HepG2 (cell line): ENCODE measurements around the gene SFRP2. TPM values are rescaled to one million over a fixed set of nuclear protein-coding genes. Genes with fewer than 3 reads are reported as not detected.

Experiments used
- ATAC-seq: fragments of 200-7000 bp; cut with Tn5 transposase; 3 replicates; pipeline ENCODE4 v1.9.1; 2020; ENCODE audit warnings: mild to moderate bottlenecking, moderate library complexity
- BruUV-seq: library from RNA; stranded (reverse); fragments of 400-500 nt; replicated peaks from 2 replicates; lab custom pipeline; 2021; lab: Mats Ljungman, UMichigan
- CTCF ChIA-PET: fragments of 300-600 bp; formaldehyde crosslinking; extraction: SDS; loops from one replicate; lab custom pipeline; 2021; ENCODE audit warnings: low total read pairs, inconsistent platforms, low intra/inter-chr PET ratio; lab: Yijun Ruan, JAX
- POLR2A ChIA-PET: fragments of 350-600 bp; sonication (Branson Sonifier 250); formaldehyde crosslinking; loops from one replicate; lab custom pipeline; 2020; ENCODE audit warnings: antibody characterized with exemption, inconsistent platforms; lab: Yijun Ruan, JAX
- DNase-seq: peaks from one replicate; pipeline ENCODE4 v3.0.0-alpha.2; 2015; ENCODE audit warnings: low spot score
- FAIRE-seq: peaks from 3 replicates; lab custom pipeline; 2011; peaks lifted over from hg19 to GRCh38; lab: Jason Lieb, UNC
- H2AFZ ChIP-seq: one replicate; pipeline ENCODE4 v1.6.1; 2011; ENCODE audit warnings: low read length, inconsistent platforms
- H3K27ac ChIP-seq: fragments of 300-600 bp; 3 replicates; pipeline ENCODE4 v1.8.0; 2011; ENCODE audit warnings: mixed run types, mild to moderate bottlenecking, mixed read lengths, low read length, inconsistent platforms; ENCODE audit not compliant: insufficient read depth; ENCODE audit errors: extremely low read length
- H3K27me3 ChIP-seq, 2 experiments: fragments of 200-600 bp in 1 of 2; 2 replicates in 1 of 2; 3 replicates in 1 of 2; pipeline versions ENCODE4 v1.6.0 to v1.8.0; 2011; ENCODE audit warnings: low read length in 2 of 2, mild to moderate bottlenecking in 2 of 2, moderate library complexity in 2 of 2, inconsistent platforms in 1 of 2; ENCODE audit not compliant: insufficient read depth in 2 of 2, control insufficient read depth in 1 of 2
- H3K36me3 ChIP-seq, 2 experiments: fragments of 200-600 bp in 1 of 2; replicated peaks in 1 of 2; 2 replicates in 1 of 2; 3 replicates in 1 of 2; pipeline versions ENCODE4 v1.5.1 to v1.8.0; 2011; ENCODE audit warnings: low read length in 2 of 2, inconsistent platforms in 1 of 2; ENCODE audit not compliant: insufficient read depth in 2 of 2, control insufficient read depth in 1 of 2
- H3K4me1 ChIP-seq: 2 replicates; pipeline ENCODE4 v1.5.1; 2012; ENCODE audit warnings: low read length, inconsistent platforms; ENCODE audit not compliant: insufficient read depth
- H3K4me2 ChIP-seq: 2 replicates; pipeline ENCODE4 v1.6.0; 2011; ENCODE audit warnings: low read depth, low read length, inconsistent platforms
- H3K4me3 ChIP-seq, 3 experiments: fragments of 200-600 bp in 1 of 3; sonication (generic), shearing (Covaris generic) in 1 of 3; replicated peaks in 1 of 3; 2 replicates each; pipeline ENCODE4 v1.5.1; 2011 to 2016; ENCODE audit warnings: low read length in 3 of 3, inconsistent platforms in 2 of 3, low read depth in 2 of 3, mild to moderate bottlenecking in 2 of 3, control low read depth in 1 of 3, mixed read lengths in 1 of 3; ENCODE audit not compliant: insufficient read depth in 1 of 3
- H3K79me2 ChIP-seq: one replicate; pipeline ENCODE4 v1.6.1; 2011; ENCODE audit warnings: low read length, inconsistent platforms; ENCODE audit not compliant: insufficient read depth
- H3K9ac ChIP-seq: 2 replicates; pipeline ENCODE4 v1.6.0; 2011; ENCODE audit warnings: mild to moderate bottlenecking, low read depth, low read length, inconsistent platforms; ENCODE audit not compliant: insufficient read depth
- H3K9me3 ChIP-seq: 2 replicates; pipeline ENCODE4 v1.5.1; 2012; ENCODE audit warnings: mild to moderate bottlenecking, low read length
- H4K20me1 ChIP-seq: 2 replicates; pipeline ENCODE4 v1.6.0; 2011; ENCODE audit warnings: inconsistent platforms, mild to moderate bottlenecking, low read length, moderate library complexity; ENCODE audit not compliant: insufficient read depth
- CBX2 ChIP-seq, 2 experiments: fragments of 200-600 bp in 1 of 2; sonication (generic); formaldehyde crosslinking in 1 of 2; IDR thresholded peaks; 2 replicates each; pipeline versions ENCODE4 v1.7.0 to v1.8.1; 2018 to 2022; ENCODE audit warnings: low read depth in 2 of 2, low read length in 1 of 2, mild to moderate bottlenecking in 1 of 2, missing genetic modification reagents in 1 of 2
- CSRNP2 ChIP-seq: sonication (generic); formaldehyde crosslinking; conservative IDR thresholded peaks from 2 replicates; pipeline ENCODE4 v1.8.0; 2022; ENCODE audit warnings: low read depth, missing genetic modification reagents
- DDIT3 ChIP-seq: sonication (generic); formaldehyde crosslinking; IDR thresholded peaks from 2 replicates; pipeline ENCODE4 v1.4.0; 2020; ENCODE audit warnings: mild to moderate bottlenecking, missing genetic modification reagents
- HOXA5 ChIP-seq: sonication (generic); formaldehyde crosslinking; IDR thresholded peaks from 2 replicates; pipeline ENCODE4 v1.4.0; 2020; ENCODE audit warnings: missing genetic modification reagents
- MXD3 ChIP-seq: IDR thresholded peaks from 2 replicates; pipeline ENCODE4 v1.6.1; 2016; ENCODE audit warnings: mild to moderate bottlenecking, missing biosample characterization, missing genetic modification reagents
- PHF5A ChIP-seq: IDR thresholded peaks from one replicate; pipeline ENCODE4 v1.6.1; 2018; ENCODE audit warnings: low read depth, missing genetic modification reagents; ENCODE audit not compliant: unreplicated experiment
- PREB ChIP-seq: sonication (generic); formaldehyde crosslinking; IDR thresholded peaks from 2 replicates; pipeline ENCODE4 v1.4.0; 2020; ENCODE audit warnings: missing genetic modification reagents
- UBTF ChIP-seq: sonication (generic); formaldehyde crosslinking; IDR thresholded peaks from 2 replicates; pipeline ENCODE4 v1.4.0; 2020; ENCODE audit warnings: mild to moderate bottlenecking, missing genetic modification reagents
- ZBTB37 ChIP-seq: sonication (generic); formaldehyde crosslinking; IDR thresholded peaks from 2 replicates; pipeline ENCODE4 v1.4.0; 2020; ENCODE audit warnings: mild to moderate bottlenecking, missing genetic modification reagents
- ZNF317 ChIP-seq: sonication (generic); formaldehyde crosslinking; IDR thresholded peaks from 2 replicates; pipeline ENCODE4 v1.5.0; 2020; ENCODE audit warnings: mild to moderate bottlenecking, missing genetic modification reagents
- ZNF576 ChIP-seq: sonication (generic); formaldehyde crosslinking; IDR thresholded peaks from 2 replicates; pipeline ENCODE4 v1.4.0; 2020; ENCODE audit warnings: mild to moderate bottlenecking, missing genetic modification reagents
- ZNF740 ChIP-seq: sonication (generic); formaldehyde crosslinking; IDR thresholded peaks from 2 replicates; pipeline ENCODE4 v1.4.0; 2020; ENCODE audit warnings: missing genetic modification reagents
- ZNF841 ChIP-seq: sonication (generic); formaldehyde crosslinking; IDR thresholded peaks from 2 replicates; pipeline ENCODE4 v1.8.1; 2023; ENCODE audit warnings: missing genetic modification reagents, borderline replicate concordance
- ZSCAN5A ChIP-seq: sonication (generic); formaldehyde crosslinking; IDR thresholded peaks from 2 replicates; pipeline ENCODE4 v1.8.0; 2022; ENCODE audit warnings: mild to moderate bottlenecking, missing genetic modification reagents, borderline replicate concordance
- WGBS: methylation state at CpG from one replicate; pipeline ENCODE4 v1.1.6; 2017; ENCODE audit warnings: low lambda C conversion rate; 5-methylcytosine and 5-hydroxymethylcytosine counted together
- in situ Hi-C: cut with HindIII; loops from 2 replicates; pipeline ENCODE4 v1.10.0; 2017; ENCODE audit warnings: low pct_unique_long_range_greater_than_20kb; ENCODE audit not compliant: extremely low pct_ligation_motif_present
- intact Hi-C: fragments of 100-400 bp; cut with micrococcal nuclease; formaldehyde crosslinking; loops from one replicate; pipeline ENCODE4 v1.10.0; 2022; ENCODE audit not compliant: unreplicated experiment
- polyA plus RNA-seq, 8 experiments: library from polyadenylated mRNA; depleted of rRNA in 3 of 8; stranded (reverse) in 7 of 8; unstranded in 1 of 8; fragments of >200 nt; fragmentation: Illumina TruSeq in 4 of 8; extraction: Trizol in 4 of 8; gene quantifications; 2 replicates each; pipeline versions ENCODE4 v1.2.1 to v1.2.3, GENCODE V29; 2011 to 2016; ENCODE audit warnings: low read depth in 4 of 8, missing spikeins in 1 of 8, mixed read lengths in 1 of 8; ENCODE audit not compliant: insufficient read depth in 1 of 8
- total RNA-seq, 5 experiments: library from RNA; depleted of rRNA; stranded (reverse); fragments of >200 nt; fragmentation: Illumina TruSeq; extraction: Trizol; gene quantifications; 2 replicates each; pipeline ENCODE4 v1.2.3, GENCODE V29; 2016; ENCODE audit warnings: low read depth in 1 of 5

Gene SFRP2
- total and polyA plus RNA-seq, 2 of the 13 experiments (the other 11 are each of a cell fraction or from before 2014, with no cell fraction given): not detected

GRCh38 chr4:153790500-153790865, 1.6 kb upstream of the SFRP2 start:
- intact Hi-C loops (no loop called here), in situ Hi-C loops (no loop called here)
- ATAC-seq: no peak
- H3K4me2 ChIP-seq: no peak overlapping the region
- H3K9me3 ChIP-seq: no peaks in the 10 kb centered on the region
- no peaks in the 10 kb centered on the region for H3K79me2 ChIP-seq
- no peak overlapping the region for H3K4me3 ChIP-seq
- no peaks in the 10 kb centered on the region for H4K20me1 ChIP-seq
- H3K27ac ChIP-seq: no peak overlapping the region
- ChIA-PET CTCF (no interaction called here), POLR2A (no interaction called here)
- H3K4me1 ChIP-seq: no peaks in the 10 kb centered on the region
- WGBS: 22% methylated on average over 10 of the region's 10 CpGs
- H3K9ac ChIP-seq: no peak overlapping the region
- no peaks in the 10 kb centered on the region for H3K36me3 ChIP-seq
- H3K27me3 ChIP-seq: peaks cover 2 to 31% of the 10 kb centered on the region in 2 experiments; a peak in 4 of 5 replicates
- BruUV-seq: no TSS peak
- FAIRE-seq: no peak
- H2AFZ ChIP-seq: no peak overlapping the region
- DNase-seq: no peak
- TF ChIP-seq ZBTB37: no peak
- no peak for TF ChIP-seq ZNF576
- no peak for TF ChIP-seq PHF5A (CRISPR knock-in tag)
- TF ChIP-seq ZSCAN5A (CRISPR knock-in tag): no peak
- TF ChIP-seq CBX2 (IDR thresholded peaks at IDR 0.05; ENCODE audit: low read depth, low read length): no peak
- TF ChIP-seq CBX2 (CRISPR knock-in tag; IDR thresholded peaks at IDR 0.05; ENCODE audit: low read depth): no peak
- TF ChIP-seq CSRNP2 (CRISPR knock-in tag): no peak
- TF ChIP-seq ZNF740 (CRISPR knock-in tag): no peak
- TF ChIP-seq HOXA5: no peak
- TF ChIP-seq UBTF (CRISPR knock-in tag): no peak
- TF ChIP-seq PREB (CRISPR knock-in tag): no peak
- no peak for TF ChIP-seq MXD3 (CRISPR knock-in tag)
- TF ChIP-seq ZNF317: no peak
- TF ChIP-seq ZNF841 (CRISPR knock-in tag): no peak
- no peak for TF ChIP-seq DDIT3 (CRISPR knock-in tag)
